HFFc6 (cell line): ENCODE data around the gene MLLT1. TPM values are rescaled to one million over a fixed set of nuclear protein-coding genes. Genes with fewer than 3 reads are reported as not detected.

Experiments
- DNase-seq: peaks from one replicate; pipeline ENCODE4 v3.0.0-alpha.2; 2018
- H3K27ac Mint-ChIP-seq: 2 replicates; pipeline ENCODE4 v1.8.0; 2020; ENCODE audit warnings: mild to moderate bottlenecking, mixed read lengths
- H3K27me3 Mint-ChIP-seq: 2 replicates; pipeline ENCODE4 v1.8.0; 2021; ENCODE audit warnings: mild to moderate bottlenecking, moderate library complexity, mixed read lengths; ENCODE audit not compliant: insufficient read depth
- H3K36me3 Mint-ChIP-seq: 2 replicates; pipeline ENCODE4 v1.8.0; 2021; ENCODE audit warnings: low read depth, mixed read lengths
- H3K4me1 Mint-ChIP-seq: 2 replicates; pipeline ENCODE4 v1.8.0; 2020; ENCODE audit warnings: low read depth, mixed read lengths
- H3K4me3 Mint-ChIP-seq: 2 replicates; pipeline ENCODE4 v1.8.0; 2020; ENCODE audit warnings: mild to moderate bottlenecking, moderate library complexity, mixed read lengths
- H3K9me3 Mint-ChIP-seq: 2 replicates; pipeline ENCODE4 v1.8.0; 2020; ENCODE audit warnings: mild to moderate bottlenecking, mixed read lengths
- CTCF ChIP-seq: fragments of 200-600 bp; sonication (generic); IDR thresholded peaks from 2 replicates; pipeline ENCODE4 v1.5.0; 2021; ENCODE audit warnings: antibody characterized with exemption, mild to moderate bottlenecking
- total RNA-seq, 6 experiments: library from RNA; stranded (reverse); fragmentation: NEBNext Ultra II Directional; extraction: Animal tissue kit (Norgen Biotek cat#: 25700); gene quantifications; 2 replicates in 1 of 6; 3 replicates in 5 of 6; pipeline ENCODE4 v1.2.3, GENCODE V29; 2021

The MLLT1 gene
- total RNA-seq, 6 experiments from 2014 or later = 54.6 to 69.4 (median 59.5) TPM

GRCh38 chr19:6233056-6233826 lies 46.5 kb downstream of the MLLT1 start:
- Mint-ChIP-seq H3K4me3 (peak overlapping the region; percentile 18), H3K27ac (peak overlapping the region; percentile 51), H3K4me1 (peaks cover 49% of the 10 kb centered on the region), H3K27me3 (peaks cover 6% of the 10 kb centered on the region), H3K36me3 (peaks cover 16% of the 10 kb centered on the region), H3K9me3 (no peaks in the 10 kb centered on the region)
- TF ChIP-seq CTCF = no peak
- no peak for DNase-seq

GRCh38 chr19:6232601-6233055 lies 47.1 kb downstream of the MLLT1 start:
- DNase-seq = peak; percentile 83
- H3K9me3 Mint-ChIP-seq = no peaks in the 10 kb centered on the region
- peak overlapping the region; percentile 18 for H3K4me3 Mint-ChIP-seq
- peaks cover 6% of the 10 kb centered on the region for H3K27me3 Mint-ChIP-seq
- H3K4me1 Mint-ChIP-seq = peaks cover 49% of the 10 kb centered on the region
- no peak for TF ChIP-seq CTCF
- peak overlapping the region; percentile 47 for H3K27ac Mint-ChIP-seq
- peaks cover 16% of the 10 kb centered on the region for H3K36me3 Mint-ChIP-seq

GRCh38 chr19:6230991-6231448 lies 48.8 kb downstream of the MLLT1 start:
- no peak overlapping the region for H3K4me3 Mint-ChIP-seq
- H3K4me1 Mint-ChIP-seq = peaks cover 47% of the 10 kb centered on the region
- DNase-seq = no peak
- H3K36me3 Mint-ChIP-seq = peaks cover 21% of the 10 kb centered on the region
- peaks cover 6% of the 10 kb centered on the region for H3K27me3 Mint-ChIP-seq
- no peak for TF ChIP-seq CTCF
- no peaks in the 10 kb centered on the region for H3K9me3 Mint-ChIP-seq
- peak overlapping the region; percentile 53; the same call in 1 of the 2 replicates for H3K27ac Mint-ChIP-seq

- DNase-seq = no peak
- TF ChIP-seq CTCF = no peak
- Mint-ChIP-seq H3K4me1 (peaks cover 38% of the 10 kb centered on the region), H3K4me3 (no peak overlapping the region), H3K9me3 (no peaks in the 10 kb centered on the region), H3K27ac (0 out of 2 replicates have a peak overlapping the region, but pooled peaks have one; percentile 47), H3K36me3 (peaks cover 17% of the 10 kb centered on the region), H3K27me3 (peaks cover 5% of the 10 kb centered on the region)
Measured at GRCh38 chr19:6229951-6230712, 49.6 kb downstream of the MLLT1 start.

GRCh38 chr19:6229216-6229913 lies 50.4 kb downstream of the MLLT1 start:
- Mint-ChIP-seq H3K9me3 (no peaks in the 10 kb centered on the region), H3K4me1 (peaks cover 31% of the 10 kb centered on the region), H3K27ac (peak overlapping the region; percentile 47; the same call in 1 of the 2 replicates), H3K4me3 (no peak overlapping the region), H3K27me3 (no peaks in the 10 kb centered on the region), H3K36me3 (peaks cover 17% of the 10 kb centered on the region)
- no peak for TF ChIP-seq CTCF
- no peak for DNase-seq
